Measurements from ENCODE around the gene RANBP10.
"Not testable (repeated sequence)": the region's sequence is repeated elsewhere in the genome, so short reads cannot be mapped to it uniquely, and the experiment has no call there.

Gene RANBP10

GRCh38 chr16:67704110-67704509 is 102.2 kb downstream of the RANBP10 start:
- Histone ChIP-seq H3K36me3 (ENCODE audit: insufficient read depth, low read length) (peaks cover 7% of the 10 kb centered on the region), H3K9me3 (ENCODE audit: low read length) (peaks cover 6% of the 10 kb centered on the region), H3K4me3 (ENCODE audit: low read length) (no peak overlapping the region), H3K27me3 (ENCODE audit: insufficient read depth, low read length) (no peaks in the 10 kb centered on the region), H2AFZ (ENCODE audit: low read depth, low read length) (no peak overlapping the region), H3K4me1 (ENCODE audit: insufficient read depth, low read length) (peaks cover 6% of the 10 kb centered on the region)

- Histone ChIP-seq H3K4me1 (ENCODE audit: insufficient read depth, low read length) (peaks cover 6% of the 10 kb centered on the region), H3K36me3 (ENCODE audit: insufficient read depth, low read length) (peaks cover 8% of the 10 kb centered on the region), H2AFZ (ENCODE audit: low read depth, low read length) (no peak overlapping the region), H3K27me3 (ENCODE audit: insufficient read depth, low read length) (no peaks in the 10 kb centered on the region), H3K4me3 (ENCODE audit: low read length) (no peak overlapping the region), H3K9me3 (ENCODE audit: low read length) (peaks cover 6% of the 10 kb centered on the region)
Measured at GRCh38 chr16:67703626-67704025, 102.7 kb downstream of the RANBP10 start.

- Histone ChIP-seq H3K9me3 (ENCODE audit: low read length) (peaks cover 10% of the 10 kb centered on the region), H3K36me3 (ENCODE audit: insufficient read depth, low read length) (peaks cover 13% of the 10 kb centered on the region), H2AFZ (ENCODE audit: low read depth, low read length) (no peak overlapping the region), H3K4me3 (ENCODE audit: low read length) (no peak overlapping the region), H3K27me3 (ENCODE audit: insufficient read depth, low read length) (no peaks in the 10 kb centered on the region), H3K4me1 (ENCODE audit: insufficient read depth, low read length) (peaks cover 6% of the 10 kb centered on the region)
Measured at GRCh38 chr16:67702130-67702529, 104.2 kb downstream of the RANBP10 start.

GRCh38 chr16:67701420-67701819 is 104.9 kb downstream of the RANBP10 start:
- peaks cover 6% of the 10 kb centered on the region for H3K4me1 ChIP-seq (ENCODE audit: insufficient read depth, low read length)
- peaks cover 13% of the 10 kb centered on the region for H3K36me3 ChIP-seq (ENCODE audit: insufficient read depth, low read length)
- H3K9me3 ChIP-seq (ENCODE audit: low read length), result peaks cover 10% of the 10 kb centered on the region
- no peak overlapping the region for H3K4me3 ChIP-seq (ENCODE audit: low read length)
- H2AFZ ChIP-seq (ENCODE audit: low read depth, low read length), result no peak overlapping the region
- H3K27me3 ChIP-seq (ENCODE audit: insufficient read depth, low read length), result no peaks in the 10 kb centered on the region

GRCh38 chr16:67699265-67699664 is 107.1 kb downstream of the RANBP10 start:
- Histone ChIP-seq H3K9me3 (ENCODE audit: low read length) (peaks cover 10% of the 10 kb centered on the region), H3K27me3 (ENCODE audit: insufficient read depth, low read length) (no peaks in the 10 kb centered on the region), H3K36me3 (ENCODE audit: insufficient read depth, low read length) (peaks cover 9% of the 10 kb centered on the region), H2AFZ (ENCODE audit: low read depth, low read length) (no peak overlapping the region), H3K4me1 (ENCODE audit: insufficient read depth, low read length) (peaks cover 6% of the 10 kb centered on the region), H3K4me3 (ENCODE audit: low read length) (no peak overlapping the region)

GRCh38 chr16:67697422-67698185 is 108.8 kb downstream of the RANBP10 start:
- Histone ChIP-seq H3K4me3 (ENCODE audit: low read length) (no peak overlapping the region), H3K27me3 (ENCODE audit: insufficient read depth, low read length) (no peaks in the 10 kb centered on the region), H2AFZ (ENCODE audit: low read depth, low read length) (no peak overlapping the region), H3K4me1 (ENCODE audit: insufficient read depth, low read length) (peaks cover 6% of the 10 kb centered on the region), H3K9me3 (ENCODE audit: low read length) (peaks cover 10% of the 10 kb centered on the region), H3K36me3 (ENCODE audit: insufficient read depth, low read length) (peaks cover 9% of the 10 kb centered on the region)

GRCh38 chr16:67694611-67695010 is 111.7 kb downstream of the RANBP10 start:
- peaks cover 8% of the 10 kb centered on the region for H3K9me3 ChIP-seq (ENCODE audit: low read length)
- H2AFZ ChIP-seq (ENCODE audit: low read depth, low read length), result no peak overlapping the region
- no peak overlapping the region for H3K4me3 ChIP-seq (ENCODE audit: low read length)
- no peaks in the 10 kb centered on the region for H3K27me3 ChIP-seq (ENCODE audit: insufficient read depth, low read length)
- H3K36me3 ChIP-seq (ENCODE audit: insufficient read depth, low read length), result peaks cover 18% of the 10 kb centered on the region
- no peaks in the 10 kb centered on the region for H3K4me1 ChIP-seq (ENCODE audit: insufficient read depth, low read length)

GRCh38 chr16:67693517-67694285 is 112.7 kb downstream of the RANBP10 start:
- H3K27me3 ChIP-seq (ENCODE audit: insufficient read depth, low read length), result not testable (repeated sequence)
- peaks cover 15% of the 10 kb centered on the region for H3K36me3 ChIP-seq (ENCODE audit: insufficient read depth, low read length)

GRCh38 chr16:67685388-67686112 is 120.8 kb downstream of the RANBP10 start:
- H2AFZ ChIP-seq (ENCODE audit: low read depth, low read length), result no peak overlapping the region
- peaks cover 31% of the 10 kb centered on the region for H3K36me3 ChIP-seq (ENCODE audit: insufficient read depth, low read length)
- no peaks in the 10 kb centered on the region for H3K27me3 ChIP-seq (ENCODE audit: insufficient read depth, low read length)
- H3K4me1 ChIP-seq (ENCODE audit: insufficient read depth, low read length), result no peaks in the 10 kb centered on the region
- H3K9me3 ChIP-seq (ENCODE audit: low read length), result no peaks in the 10 kb centered on the region
- no peak overlapping the region for H3K4me3 ChIP-seq (ENCODE audit: low read length)

More at GRCh38 chr16:67693517-67694285, 112.7 kb downstream of the RANBP10 start:
- H3K9me3 ChIP-seq (ENCODE audit: low read length); H3K4me1 ChIP-seq (ENCODE audit: insufficient read depth, low read length); H2AFZ ChIP-seq (ENCODE audit: low read depth, low read length); H3K4me3 ChIP-seq (ENCODE audit: low read length): not testable (repeated sequence)

GRCh38 chr16:67683767-67684166 is 122.6 kb downstream of the RANBP10 start:
- H3K4me3 ChIP-seq (ENCODE audit: low read length), result no peak overlapping the region
- no peaks in the 10 kb centered on the region for H3K27me3 ChIP-seq (ENCODE audit: insufficient read depth, low read length)
- no peak overlapping the region for H2AFZ ChIP-seq (ENCODE audit: low read depth, low read length)
- peaks cover 34% of the 10 kb centered on the region for H3K36me3 ChIP-seq (ENCODE audit: insufficient read depth, low read length)
- H3K4me1 ChIP-seq (ENCODE audit: insufficient read depth, low read length), result no peaks in the 10 kb centered on the region
- no peaks in the 10 kb centered on the region for H3K9me3 ChIP-seq (ENCODE audit: low read length)

- Histone ChIP-seq H3K36me3 (ENCODE audit: insufficient read depth, low read length) (peaks cover 35% of the 10 kb centered on the region), H2AFZ (ENCODE audit: low read depth, low read length) (no peak overlapping the region), H3K4me3 (ENCODE audit: low read length) (no peak overlapping the region), H3K4me1 (ENCODE audit: insufficient read depth, low read length) (no peaks in the 10 kb centered on the region), H3K27me3 (ENCODE audit: insufficient read depth, low read length) (no peaks in the 10 kb centered on the region), H3K9me3 (ENCODE audit: low read length) (no peaks in the 10 kb centered on the region)
Measured at GRCh38 chr16:67679935-67680897, 126.1 kb downstream of the RANBP10 start.

- no peaks in the 10 kb centered on the region for H3K4me1 ChIP-seq (ENCODE audit: insufficient read depth, low read length)
- no peaks in the 10 kb centered on the region for H3K9me3 ChIP-seq (ENCODE audit: low read length)
- H2AFZ ChIP-seq (ENCODE audit: low read depth, low read length), result no peak overlapping the region
- no peaks in the 10 kb centered on the region for H3K27me3 ChIP-seq (ENCODE audit: insufficient read depth, low read length)
- no peak overlapping the region for H3K4me3 ChIP-seq (ENCODE audit: low read length)
- peaks cover 23% of the 10 kb centered on the region for H3K36me3 ChIP-seq (ENCODE audit: insufficient read depth, low read length)
Measured at GRCh38 chr16:67678354-67679023, 127.9 kb downstream of the RANBP10 start.

All from neuron (in vitro differentiated cells).